Upper lobe of right lung (tissue), 1 donor: Measurements from ENCODE around the gene BCL11B. TPM values are rescaled to one million over a fixed set of nuclear protein-coding genes. Genes with fewer than 3 reads are reported as not detected.

Experiments
- ATAC-seq: fragments of 200-7000 bp; cut with Tn5 transposase; one replicate; pipeline ENCODE4 v1.9.1; 2020; ENCODE audit warnings: mild to moderate bottlenecking, moderate library complexity
- DNase-seq: peaks from one replicate; pipeline ENCODE4 v3.0.0-alpha.2; 2020
- H3K27ac ChIP-seq: fragments of 200-600 bp; one replicate; pipeline ENCODE4 v1.8.0; 2022
- H3K27me3 ChIP-seq: fragments of 200-600 bp; one replicate; pipeline ENCODE4 v1.8.0; 2022; ENCODE audit warnings: mild to moderate bottlenecking
- H3K36me3 ChIP-seq: fragments of 200-600 bp; one replicate; pipeline ENCODE4 v1.8.0; 2022
- H3K4me1 ChIP-seq: fragments of 200-600 bp; one replicate; pipeline ENCODE4 v1.8.0; 2022
- H3K4me3 ChIP-seq: fragments of 200-600 bp; one replicate; pipeline ENCODE4 v1.8.0; 2022; ENCODE audit warnings: mild to moderate bottlenecking
- H3K9me3 ChIP-seq: fragments of 200-600 bp; one replicate; pipeline ENCODE4 v1.8.0; 2022
- intact Hi-C: fragments of 100-400 bp; cut with DNase I; formaldehyde crosslinking; loops from one replicate; pipeline ENCODE4 v1.11.0; 2022
- total RNA-seq: library from RNA; stranded (reverse); fragmentation: NEBNext Ultra II Directional; extraction: Animal tissue kit (Norgen Biotek cat#: 25700); gene quantifications from one replicate; pipeline ENCODE4 v1.2.1, GENCODE V29; 2021
- TF ChIP-seq, protein P1 (sequence below): fragments of 200-600 bp; IDR thresholded peaks from one replicate; pipeline ENCODE4 v1.8.0; 2022; ENCODE audit warnings: antibody characterized with exemption
- donor health status: DM: no; HTN: yes; CAD: no; lungs with severe emphysema.

BCL11B gene
- total RNA-seq, 1 donor from 2014 or later = 2.4 TPM

GRCh38 chr14:99173086-99173485 is 98.9 kb downstream of the BCL11B start:
- no peak for DNase-seq
- no peaks in the 10 kb centered on the region for H3K36me3 ChIP-seq
- intact Hi-C loops = no loop called here
- no peak for ATAC-seq
- no peak overlapping the region for H3K27ac ChIP-seq
- H3K9me3 ChIP-seq = no peaks in the 10 kb centered on the region
- H3K27me3 ChIP-seq = no peaks in the 10 kb centered on the region
- H3K4me1 ChIP-seq = no peaks in the 10 kb centered on the region
- no peak overlapping the region for H3K4me3 ChIP-seq
- TF ChIP-seq, protein P1, sequence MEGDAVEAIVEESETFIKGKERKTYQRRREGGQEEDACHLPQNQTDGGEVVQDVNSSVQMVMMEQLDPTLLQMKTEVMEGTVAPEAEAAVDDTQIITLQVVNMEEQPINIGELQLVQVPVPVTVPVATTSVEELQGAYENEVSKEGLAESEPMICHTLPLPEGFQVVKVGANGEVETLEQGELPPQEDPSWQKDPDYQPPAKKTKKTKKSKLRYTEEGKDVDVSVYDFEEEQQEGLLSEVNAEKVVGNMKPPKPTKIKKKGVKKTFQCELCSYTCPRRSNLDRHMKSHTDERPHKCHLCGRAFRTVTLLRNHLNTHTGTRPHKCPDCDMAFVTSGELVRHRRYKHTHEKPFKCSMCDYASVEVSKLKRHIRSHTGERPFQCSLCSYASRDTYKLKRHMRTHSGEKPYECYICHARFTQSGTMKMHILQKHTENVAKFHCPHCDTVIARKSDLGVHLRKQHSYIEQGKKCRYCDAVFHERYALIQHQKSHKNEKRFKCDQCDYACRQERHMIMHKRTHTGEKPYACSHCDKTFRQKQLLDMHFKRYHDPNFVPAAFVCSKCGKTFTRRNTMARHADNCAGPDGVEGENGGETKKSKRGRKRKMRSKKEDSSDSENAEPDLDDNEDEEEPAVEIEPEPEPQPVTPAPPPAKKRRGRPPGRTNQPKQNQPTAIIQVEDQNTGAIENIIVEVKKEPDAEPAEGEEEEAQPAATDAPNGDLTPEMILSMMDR = no peak

- H3K9me3 ChIP-seq = no peaks in the 10 kb centered on the region
- intact Hi-C loops = no loop called here
- H3K4me3 ChIP-seq = no peak overlapping the region
- TF ChIP-seq, protein P1 = no peak
- H3K36me3 ChIP-seq = no peaks in the 10 kb centered on the region
- no peaks in the 10 kb centered on the region for H3K4me1 ChIP-seq
- DNase-seq (no peak), ATAC-seq (no peak)
- no peak overlapping the region for H3K27ac ChIP-seq
- H3K27me3 ChIP-seq = no peaks in the 10 kb centered on the region
Measured at GRCh38 chr14:99171396-99171795, 100.6 kb downstream of the BCL11B start.

DNA sequence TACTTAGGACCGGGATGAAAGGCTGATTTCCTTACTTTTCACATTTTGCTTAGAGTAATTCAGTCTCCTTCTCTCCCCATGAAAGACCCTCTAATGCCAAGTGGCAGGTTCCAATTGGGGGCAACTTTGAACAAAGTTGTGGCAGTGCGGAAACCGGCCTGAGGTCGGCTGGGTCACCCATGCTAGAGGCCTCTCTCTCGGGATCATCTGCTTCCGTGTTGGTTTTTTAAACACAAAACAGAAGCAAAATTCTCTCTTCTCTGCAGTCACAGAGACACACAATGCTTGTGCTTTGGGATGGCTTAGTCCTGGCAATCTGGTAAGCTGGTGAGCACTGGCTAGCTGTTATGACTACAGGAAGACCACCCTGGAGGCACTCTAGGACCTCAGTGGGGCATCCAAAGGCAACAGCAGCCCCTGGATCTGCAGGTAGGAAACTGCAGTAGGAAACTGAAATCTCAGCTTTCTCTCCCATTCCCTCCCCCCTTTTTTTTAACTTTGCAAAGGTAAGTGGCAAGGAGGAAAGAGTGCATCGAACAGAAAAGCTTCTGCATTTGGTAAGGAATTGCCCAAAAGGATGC is 102.1 kb downstream of the BCL11B start:
- Histone ChIP-seq H3K9me3 (no peaks in the 10 kb centered on the region), H3K27ac (no peak overlapping the region), H3K4me1 (no peaks in the 10 kb centered on the region), H3K27me3 (no peaks in the 10 kb centered on the region), H3K4me3 (no peak overlapping the region), H3K36me3 (no peaks in the 10 kb centered on the region)
- DNase-seq (no peak), ATAC-seq (no peak)
- intact Hi-C loops = no loop called here
- TF ChIP-seq, protein P1 = no peak

- Histone ChIP-seq H3K4me1 (no peaks in the 10 kb centered on the region), H3K27me3 (no peaks in the 10 kb centered on the region), H3K36me3 (no peaks in the 10 kb centered on the region), H3K9me3 (no peaks in the 10 kb centered on the region), H3K27ac (no peak overlapping the region), H3K4me3 (no peak overlapping the region)
- TF ChIP-seq, protein P1 = no peak
- ATAC-seq = no peak
- no peak for DNase-seq
- intact Hi-C loops = no loop called here
Measured at GRCh38 chr14:99168330-99168729, 103.7 kb downstream of the BCL11B start.

GRCh38 chr14:99166506-99166905 is 105.5 kb downstream of the BCL11B start:
- TF ChIP-seq, protein P1 = no peak
- H3K27ac ChIP-seq = no peak overlapping the region
- H3K4me3 ChIP-seq = no peak overlapping the region
- intact Hi-C loops = no loop called here
- no peaks in the 10 kb centered on the region for H3K4me1 ChIP-seq
- ATAC-seq (no peak), DNase-seq (no peak)
- H3K36me3 ChIP-seq = no peaks in the 10 kb centered on the region
- no peaks in the 10 kb centered on the region for H3K9me3 ChIP-seq
- no peaks in the 10 kb centered on the region for H3K27me3 ChIP-seq

- intact Hi-C loops = no loop called here
- Histone ChIP-seq H3K27ac (no peak overlapping the region), H3K4me1 (no peaks in the 10 kb centered on the region), H3K4me3 (no peak overlapping the region), H3K9me3 (no peaks in the 10 kb centered on the region), H3K36me3 (no peaks in the 10 kb centered on the region), H3K27me3 (no peaks in the 10 kb centered on the region)
- DNase-seq = no peak
- TF ChIP-seq, protein P1 = no peak
- ATAC-seq = no peak
Measured at GRCh38 chr14:99164712-99165111, 107.3 kb downstream of the BCL11B start.
